Measurements from ENCODE around the gene FAM13A.

- no peak for TF ChIP-seq EZH2phosphoT487 (IDR thresholded peaks at IDR 0.05; ENCODE audit: low read depth, severe bottlenecking, unreplicated experiment)
- TF ChIP-seq CTCF (IDR thresholded peaks at IDR 0.05; ENCODE audit: poor library complexity), result no peak
- no peak for TF ChIP-seq EZH2 (IDR thresholded peaks at IDR 0.05; ENCODE audit: borderline replicate concordance)
Observed at GRCh38 chr4:88908521-88908920, 148.5 kb downstream of the FAM13A start.

Data from hepatocyte (in vitro differentiated cells).